Measurements from ENCODE around the gene ZMIZ1.

Gene ZMIZ1, protein sequence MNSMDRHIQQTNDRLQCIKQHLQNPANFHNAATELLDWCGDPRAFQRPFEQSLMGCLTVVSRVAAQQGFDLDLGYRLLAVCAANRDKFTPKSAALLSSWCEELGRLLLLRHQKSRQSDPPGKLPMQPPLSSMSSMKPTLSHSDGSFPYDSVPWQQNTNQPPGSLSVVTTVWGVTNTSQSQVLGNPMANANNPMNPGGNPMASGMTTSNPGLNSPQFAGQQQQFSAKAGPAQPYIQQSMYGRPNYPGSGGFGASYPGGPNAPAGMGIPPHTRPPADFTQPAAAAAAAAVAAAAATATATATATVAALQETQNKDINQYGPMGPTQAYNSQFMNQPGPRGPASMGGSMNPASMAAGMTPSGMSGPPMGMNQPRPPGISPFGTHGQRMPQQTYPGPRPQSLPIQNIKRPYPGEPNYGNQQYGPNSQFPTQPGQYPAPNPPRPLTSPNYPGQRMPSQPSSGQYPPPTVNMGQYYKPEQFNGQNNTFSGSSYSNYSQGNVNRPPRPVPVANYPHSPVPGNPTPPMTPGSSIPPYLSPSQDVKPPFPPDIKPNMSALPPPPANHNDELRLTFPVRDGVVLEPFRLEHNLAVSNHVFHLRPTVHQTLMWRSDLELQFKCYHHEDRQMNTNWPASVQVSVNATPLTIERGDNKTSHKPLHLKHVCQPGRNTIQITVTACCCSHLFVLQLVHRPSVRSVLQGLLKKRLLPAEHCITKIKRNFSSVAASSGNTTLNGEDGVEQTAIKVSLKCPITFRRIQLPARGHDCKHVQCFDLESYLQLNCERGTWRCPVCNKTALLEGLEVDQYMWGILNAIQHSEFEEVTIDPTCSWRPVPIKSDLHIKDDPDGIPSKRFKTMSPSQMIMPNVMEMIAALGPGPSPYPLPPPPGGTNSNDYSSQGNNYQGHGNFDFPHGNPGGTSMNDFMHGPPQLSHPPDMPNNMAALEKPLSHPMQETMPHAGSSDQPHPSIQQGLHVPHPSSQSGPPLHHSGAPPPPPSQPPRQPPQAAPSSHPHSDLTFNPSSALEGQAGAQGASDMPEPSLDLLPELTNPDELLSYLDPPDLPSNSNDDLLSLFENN

DNA sequence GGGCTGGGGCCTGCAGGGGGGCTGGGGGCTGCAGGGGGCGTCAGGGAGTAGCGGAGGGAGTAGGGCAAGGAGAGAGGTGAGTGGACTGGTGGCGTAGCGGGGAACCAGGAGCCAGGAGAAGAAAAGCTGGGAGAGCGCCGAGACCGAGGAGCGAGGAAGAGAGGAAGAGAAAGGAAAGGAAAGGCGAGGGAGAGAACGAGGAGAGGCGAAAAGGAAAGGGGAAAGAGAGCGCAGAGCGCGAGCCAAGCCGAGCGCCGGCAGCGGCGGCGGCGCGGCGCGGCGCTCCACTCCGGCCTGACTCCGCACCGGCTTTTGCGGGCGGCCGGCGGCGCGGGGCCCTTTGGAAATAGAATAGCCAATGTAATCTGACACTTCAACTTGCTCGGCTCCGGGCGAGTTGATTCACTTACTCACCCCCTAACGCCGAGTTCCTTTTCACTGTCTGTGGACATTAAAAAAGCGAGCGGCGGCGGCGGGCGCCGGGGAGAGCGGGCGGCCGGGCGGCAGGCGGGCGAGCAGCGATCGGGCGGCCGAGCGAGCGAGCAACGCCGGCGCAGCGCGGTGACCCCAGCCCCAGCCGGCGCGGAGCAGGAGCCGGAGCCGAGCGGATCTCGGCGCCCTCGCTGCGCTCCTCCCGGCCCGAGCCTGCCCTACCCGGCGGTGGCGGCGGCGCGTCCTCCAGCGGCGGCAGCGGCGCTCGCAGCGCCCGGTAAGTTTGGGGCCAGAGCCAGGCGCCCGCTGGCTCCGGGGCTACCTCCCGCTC, at the start of gene ZMIZ1:
Gene ZMIZ1 (plus strand): TSS at position 405 of the 763 bp plus-strand sequence. CDS start 132,667 bp downstream, outside the sequence.
- DNase-seq (ENCODE audit: low read depth in 2 of 2), result peak; percentile 54 to 69

- no peak for DNase-seq (ENCODE audit: low read depth in 2 of 2)
Measured at GRCh38 chr10:79019441-79020014, 49.2 kb upstream of the ZMIZ1 start.

DNA sequence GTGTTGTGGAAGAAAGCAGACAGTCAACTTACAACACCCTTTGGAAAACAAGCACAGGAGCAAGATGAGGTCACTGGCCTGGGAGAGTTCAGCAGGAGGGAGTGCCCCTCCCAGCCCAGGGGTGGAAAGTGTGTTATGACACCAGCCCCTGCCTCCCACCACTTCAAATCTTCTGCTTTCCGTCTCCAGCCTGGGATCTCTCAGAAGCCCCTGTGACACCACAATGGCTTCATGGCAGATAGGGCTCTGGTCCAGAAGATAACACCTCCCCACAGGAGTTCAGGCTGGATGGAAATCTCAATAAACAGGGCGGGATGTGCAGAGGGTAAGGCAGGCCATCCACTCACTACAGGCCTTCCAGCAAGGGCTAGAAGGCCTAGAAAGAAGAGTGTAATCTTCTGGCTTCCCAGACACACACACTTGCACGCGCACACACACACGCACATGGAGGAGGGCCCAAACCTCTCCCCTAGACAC, 48.7 kb upstream of the ZMIZ1 start:
- no peak for DNase-seq (ENCODE audit: low read depth in 2 of 2)

DNA sequence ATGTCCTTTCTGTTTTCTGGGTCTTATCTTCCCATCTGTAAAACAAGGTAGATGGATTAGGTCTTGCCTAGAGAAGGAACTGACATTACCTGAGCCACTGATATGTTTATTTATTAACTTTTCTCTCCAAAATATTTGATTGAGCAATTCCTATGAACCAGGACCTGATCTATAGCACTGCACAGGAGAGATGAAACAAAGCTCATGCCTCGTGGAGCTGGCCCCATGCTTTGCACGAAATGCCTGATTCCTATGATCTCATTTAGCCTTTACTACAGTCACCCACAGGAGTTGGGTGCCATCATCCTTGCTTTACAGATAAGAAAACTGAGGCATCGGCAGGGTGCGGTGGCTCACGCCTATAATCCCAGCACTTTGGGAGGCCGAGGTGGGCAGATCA, 48.2 kb upstream of the ZMIZ1 start:
- DNase-seq (ENCODE audit: low read depth in 2 of 2), result no peak

DNA sequence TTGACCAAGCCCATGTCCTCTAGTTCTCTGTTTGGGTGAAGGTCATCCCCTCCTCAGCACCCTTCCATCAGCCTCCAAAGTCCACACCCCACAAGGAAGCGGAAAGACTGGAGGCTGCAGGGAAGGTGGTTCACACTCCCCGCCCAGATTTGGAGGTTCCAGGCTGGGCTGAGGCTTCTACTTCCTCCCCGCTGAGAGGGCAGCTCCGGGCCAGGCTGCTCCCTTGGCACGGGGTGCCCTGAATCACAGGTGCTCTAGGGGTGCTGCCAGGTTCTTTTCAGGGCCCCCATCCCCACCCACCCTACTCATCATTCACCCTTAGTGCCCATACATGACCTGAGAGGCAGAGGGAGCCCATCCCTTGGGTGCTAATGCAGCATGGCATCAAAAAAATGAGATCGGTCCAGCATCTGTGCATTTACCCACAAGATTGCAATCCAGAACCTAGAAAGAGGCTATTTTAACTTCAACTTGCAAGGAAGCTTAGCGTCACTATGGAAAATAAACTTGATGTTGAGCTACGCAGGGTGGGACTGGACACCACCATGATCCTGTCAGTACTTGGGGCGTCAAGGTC, 47.3 kb upstream of the ZMIZ1 start:
- DNase-seq (ENCODE audit: low read depth in 2 of 2), result no peak

DNA sequence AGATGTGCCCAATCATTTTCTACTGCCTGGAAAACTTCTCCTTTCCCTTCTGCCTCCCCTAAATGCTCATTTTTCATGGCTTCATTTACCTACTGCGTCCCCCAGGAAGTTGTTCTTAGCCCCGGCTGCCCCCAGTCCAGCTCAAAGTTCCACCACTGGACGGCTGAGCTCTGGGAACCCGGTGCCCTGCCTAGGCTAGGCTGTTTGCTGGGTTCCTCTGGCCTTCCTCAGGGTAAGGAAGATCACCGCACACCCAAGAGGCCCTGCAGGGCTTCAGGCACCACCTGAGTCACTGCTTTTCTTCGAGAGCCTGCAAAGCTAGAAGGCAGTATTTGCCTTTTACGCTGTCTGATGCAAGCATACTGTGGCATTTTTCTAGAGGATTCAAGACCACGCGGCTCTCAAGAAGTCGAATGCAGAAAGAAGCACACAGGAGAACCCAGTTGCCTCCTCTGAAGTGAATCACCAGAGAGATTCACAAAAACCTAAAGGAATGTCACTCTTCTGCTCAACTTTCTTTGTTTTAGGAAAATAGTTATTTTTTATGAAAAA, 46.7 kb upstream of the ZMIZ1 start:
- no peak for DNase-seq (ENCODE audit: low read depth in 2 of 2)

DNA sequence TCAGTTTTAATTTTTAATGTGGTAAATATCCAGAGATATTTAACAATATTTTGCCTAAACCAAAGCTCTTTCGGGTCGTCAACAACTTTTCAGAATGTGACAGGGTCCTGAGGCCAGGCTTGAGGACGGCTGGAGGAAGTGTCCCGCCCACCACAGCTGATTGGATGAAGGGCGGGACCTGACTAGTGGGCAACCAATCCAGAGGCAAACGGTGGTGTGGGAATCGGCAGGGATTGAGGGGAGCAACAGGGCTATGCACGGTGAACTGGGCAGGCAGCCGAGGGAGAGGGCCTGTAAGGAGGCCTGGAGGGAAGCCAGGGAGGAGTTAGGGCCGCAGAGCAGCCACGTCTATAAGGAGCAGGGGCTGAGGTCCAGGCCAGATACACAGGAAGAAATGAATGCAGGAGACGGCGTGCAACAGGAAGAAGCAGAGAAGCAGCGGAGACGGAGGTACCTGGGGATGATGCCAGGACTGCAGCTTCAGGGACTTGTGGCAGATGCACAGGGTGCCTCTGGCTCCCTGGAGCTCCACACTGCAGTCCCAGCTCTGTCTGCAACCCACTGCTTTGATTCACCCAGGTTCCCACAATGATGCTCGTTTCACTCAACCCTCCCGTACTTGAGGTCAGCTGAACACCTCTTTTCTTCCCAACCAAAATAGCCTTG, 46.1 kb upstream of the ZMIZ1 start:
- no peak for DNase-seq (ENCODE audit: low read depth in 2 of 2)

- no peak for DNase-seq (ENCODE audit: low read depth in 2 of 2)
Measured at GRCh38 chr10:79023240-79024162, 45.3 kb upstream of the ZMIZ1 start.

DNA sequence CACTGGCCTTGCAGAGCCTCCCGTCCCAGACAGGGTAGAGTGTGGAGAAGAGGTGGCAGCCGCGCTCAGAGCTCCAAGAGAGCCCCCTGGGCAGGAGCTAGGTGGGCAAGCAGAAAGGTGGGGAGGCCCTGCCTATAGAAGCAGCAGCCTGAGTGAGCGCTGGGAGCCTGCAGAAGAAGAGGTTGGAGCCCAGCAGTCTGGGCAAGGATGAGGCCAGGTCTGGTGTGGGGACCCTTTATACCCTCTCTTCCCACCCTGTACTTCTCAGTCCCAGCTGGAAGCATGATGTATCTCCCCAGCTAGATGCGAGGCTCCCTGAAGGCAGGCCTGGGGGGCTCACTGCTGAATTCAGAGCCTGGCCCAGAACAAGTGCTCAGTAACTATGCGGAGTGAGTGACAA, 44.5 kb upstream of the ZMIZ1 start:
- DNase-seq (ENCODE audit: low read depth in 2 of 2), result no peak

- DNase-seq (ENCODE audit: low read depth in 2 of 2), result no peak
Measured at GRCh38 chr10:79024720-79025198, 44.0 kb upstream of the ZMIZ1 start.

DNA sequence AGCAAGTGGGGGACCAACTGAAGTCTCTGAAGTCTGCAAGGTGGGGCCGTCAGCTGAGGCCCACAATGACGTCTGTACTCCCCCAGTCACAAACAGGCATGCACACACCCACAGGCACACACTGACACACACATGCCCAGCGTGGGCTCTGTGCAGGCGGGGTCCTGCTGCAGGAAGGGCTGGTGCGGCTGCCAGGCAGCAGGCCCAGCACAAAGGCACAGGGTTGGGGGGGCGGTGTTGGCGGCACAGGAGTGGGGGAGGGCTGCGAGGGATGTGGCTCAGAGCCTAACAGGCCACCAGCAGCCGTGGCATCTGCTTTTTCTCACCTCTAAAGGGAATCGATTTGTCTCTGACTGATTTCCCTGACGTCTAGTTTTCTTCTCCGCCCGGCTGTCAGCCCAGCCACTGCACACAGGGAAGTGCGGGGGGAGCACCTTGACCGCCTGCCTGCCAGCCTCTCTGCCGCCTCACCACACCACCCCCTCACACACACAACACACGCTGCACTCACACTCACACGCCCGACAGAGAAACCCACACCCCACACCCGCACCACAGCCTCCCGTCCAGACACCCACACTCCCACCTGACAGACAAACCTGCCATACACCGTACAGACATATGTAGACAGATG, 43.5 kb upstream of the ZMIZ1 start:
- DNase-seq (ENCODE audit: low read depth in 2 of 2), result peak; percentile 17 to 19

- DNase-seq (ENCODE audit: low read depth in 2 of 2), result no peak
Measured at GRCh38 chr10:79026341-79026761, 42.4 kb upstream of the ZMIZ1 start.

GRCh38 chr10:79026806-79027146, 42.0 kb upstream of the ZMIZ1 start:
- no peak for DNase-seq (ENCODE audit: low read depth in 2 of 2)

GRCh38 chr10:79027147-79028055, 41.4 kb upstream of the ZMIZ1 start:
- DNase-seq (ENCODE audit: low read depth in 2 of 2), result peak; percentile 19 to 28

- DNase-seq (ENCODE audit: low read depth in 2 of 2), result no peak
Measured at GRCh38 chr10:79028056-79028430, 40.7 kb upstream of the ZMIZ1 start.

- no peak for DNase-seq (ENCODE audit: low read depth in 2 of 2)
Measured at GRCh38 chr10:79028451-79029010, 40.2 kb upstream of the ZMIZ1 start.

All from stimulated activated CD8-positive, alpha-beta memory T cell treated with anti-CD3 and anti-CD28 coated beads, Interleukin-2, amount 100 ng/mL, for 1 hour (primary cell).